Smooth muscle cell (in vitro differentiated cells): ENCODE measurements around the gene ARL16. TPM values are rescaled to one million over a fixed set of nuclear protein-coding genes. Genes with fewer than 3 reads are reported as not detected.

Experiments used
- DNase-seq: peaks from one replicate; lab custom pipeline; 2025; ENCODE audit not compliant: unreplicated experiment; lab: John Stamatoyannopoulos, UW
- H2AFZ ChIP-seq: fragments of 200-600 bp; sonication (generic); 2 replicates; pipeline ENCODE4 v1.6.0; 2016; ENCODE audit warnings: antibody characterized with exemption, low read depth, mild to moderate bottlenecking
- H3F3A ChIP-seq: fragments of 200-600 bp; sonication (generic); 2 replicates; pipeline ENCODE4 v1.6.0; 2017; ENCODE audit warnings: antibody characterized with exemption, low read depth
- H3K27ac ChIP-seq: fragments of 200-600 bp; sonication (generic); 2 replicates; pipeline ENCODE4 v1.5.1; 2016; ENCODE audit warnings: low read depth, mild to moderate bottlenecking
- H3K27me3 ChIP-seq: fragments of 200-600 bp; sonication (generic); 2 replicates; pipeline ENCODE4 v1.6.1; 2016; ENCODE audit warnings: low read depth, mild to moderate bottlenecking
- H3K36me3 ChIP-seq: fragments of 200-600 bp; sonication (generic); 2 replicates; pipeline ENCODE4 v1.5.1; 2016; ENCODE audit warnings: low read depth
- H3K4me1 ChIP-seq: fragments of 200-600 bp; sonication (generic); 2 replicates; pipeline ENCODE4 v1.5.1; 2016; ENCODE audit warnings: low read depth
- H3K4me2 ChIP-seq: fragments of 200-600 bp; sonication (generic); 2 replicates; pipeline ENCODE4 v1.6.0; 2016; ENCODE audit warnings: mild to moderate bottlenecking
- H3K4me3 ChIP-seq: fragments of 200-600 bp; sonication (generic); 2 replicates; pipeline ENCODE4 v1.5.1; 2016; ENCODE audit warnings: mild to moderate bottlenecking
- H3K79me2 ChIP-seq: fragments of 200-600 bp; sonication (generic); 2 replicates; pipeline ENCODE4 v1.6.0; 2016; ENCODE audit warnings: low read depth, mild to moderate bottlenecking
- H3K9ac ChIP-seq: fragments of 200-600 bp; sonication (generic); 2 replicates; pipeline ENCODE4 v1.6.0; 2016; ENCODE audit warnings: low read depth
- H3K9me3 ChIP-seq: fragments of 200-600 bp; sonication (generic); replicated peaks from 2 replicates; pipeline ENCODE4 v1.5.1; 2016; ENCODE audit warnings: low read depth
- H4K20me1 ChIP-seq: fragments of 200-600 bp; sonication (generic); 2 replicates; pipeline ENCODE4 v1.6.0; 2016; ENCODE audit warnings: low read depth
- WGBS: methylation state at CpG from one replicate; pipeline ENCODE4 v1.1.7; 2016; ENCODE audit warnings: low lambda C conversion rate; 5-methylcytosine and 5-hydroxymethylcytosine counted together
- polyA plus RNA-seq: library from polyadenylated mRNA; unstranded; fragments of >200 nt; fragmentation: Nextera tagmentation; extraction: Ambion mirVana; gene quantifications from 2 replicates; pipeline ENCODE4 v1.2.1, GENCODE V29; 2016
- total RNA-seq: library from RNA; depleted of rRNA; stranded (reverse); fragments of >200 nt; gene quantifications from 2 replicates; pipeline ENCODE4 v1.2.3, GENCODE V29; 2014
- TF ChIP-seq, protein P1 (sequence below): fragments of 200-600 bp; sonication (generic); IDR thresholded peaks from 2 replicates; pipeline ENCODE4 v1.5.1; 2017; ENCODE audit warnings: borderline replicate concordance, mild to moderate bottlenecking, antibody characterized with exemption; ENCODE audit not compliant: insufficient read depth, poor library complexity, severe bottlenecking

ARL16 gene, protein sequence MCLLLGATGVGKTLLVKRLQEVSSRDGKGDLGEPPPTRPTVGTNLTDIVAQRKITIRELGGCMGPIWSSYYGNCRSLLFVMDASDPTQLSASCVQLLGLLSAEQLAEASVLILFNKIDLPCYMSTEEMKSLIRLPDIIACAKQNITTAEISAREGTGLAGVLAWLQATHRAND
- total RNA-seq (22.3 and 24.0 TPM in 2 replicates), polyA plus RNA-seq (62.1 and 77.3 TPM in 2 replicates)

DNA sequence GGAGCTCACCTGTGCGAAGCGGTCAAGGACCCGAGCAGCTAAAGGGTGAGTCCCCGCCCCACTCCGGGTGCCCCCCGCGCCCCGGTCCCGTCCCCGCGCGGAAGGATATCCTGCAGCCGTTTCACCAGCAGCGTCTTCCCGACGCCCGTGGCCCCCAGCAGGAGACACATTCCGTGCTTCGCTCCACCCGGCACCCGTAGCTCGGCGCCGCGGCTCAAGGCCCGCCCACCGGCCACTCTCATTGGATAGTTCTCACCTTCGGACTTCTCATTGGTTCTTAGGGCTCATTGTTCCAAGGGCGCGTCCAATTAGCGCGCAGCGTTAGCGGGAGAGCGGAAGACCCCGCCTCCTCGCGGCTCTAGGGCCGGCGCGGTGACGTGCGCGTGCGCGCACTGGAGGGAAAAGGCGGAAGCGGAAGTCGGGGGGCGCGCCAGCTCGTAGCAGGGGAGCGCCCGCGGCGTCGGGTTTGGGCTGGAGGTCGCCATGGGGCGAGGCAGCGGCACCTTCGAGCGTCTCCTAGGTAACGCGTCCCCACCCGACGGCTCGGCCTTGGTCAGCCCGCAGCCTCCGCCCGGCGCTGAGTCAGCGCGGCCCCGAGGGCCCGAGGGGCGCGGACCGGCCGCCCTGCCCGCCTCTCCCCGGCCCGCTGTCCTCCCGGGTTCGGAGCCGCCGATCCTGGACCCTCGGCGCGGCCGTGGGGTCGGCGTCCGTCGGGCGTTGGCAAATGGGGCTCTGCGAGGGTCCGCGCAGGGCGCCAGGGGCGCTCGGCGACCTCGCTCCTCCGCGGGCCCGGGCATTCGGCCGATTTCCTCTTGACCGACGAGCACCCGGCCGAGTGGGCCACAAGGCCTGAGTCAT lies at the start of gene ARL16, which contains the start of gene HGS:
Gene ARL16 (minus strand): TSS at position 214 of the 858 bp plus-strand sequence. CDS start 44 bp downstream, at position 170.
Gene HGS (plus strand): TSS at position 428 of the 858 bp plus-strand sequence. CDS start 56 bp downstream, at position 484.
- TF ChIP-seq, protein P1, sequence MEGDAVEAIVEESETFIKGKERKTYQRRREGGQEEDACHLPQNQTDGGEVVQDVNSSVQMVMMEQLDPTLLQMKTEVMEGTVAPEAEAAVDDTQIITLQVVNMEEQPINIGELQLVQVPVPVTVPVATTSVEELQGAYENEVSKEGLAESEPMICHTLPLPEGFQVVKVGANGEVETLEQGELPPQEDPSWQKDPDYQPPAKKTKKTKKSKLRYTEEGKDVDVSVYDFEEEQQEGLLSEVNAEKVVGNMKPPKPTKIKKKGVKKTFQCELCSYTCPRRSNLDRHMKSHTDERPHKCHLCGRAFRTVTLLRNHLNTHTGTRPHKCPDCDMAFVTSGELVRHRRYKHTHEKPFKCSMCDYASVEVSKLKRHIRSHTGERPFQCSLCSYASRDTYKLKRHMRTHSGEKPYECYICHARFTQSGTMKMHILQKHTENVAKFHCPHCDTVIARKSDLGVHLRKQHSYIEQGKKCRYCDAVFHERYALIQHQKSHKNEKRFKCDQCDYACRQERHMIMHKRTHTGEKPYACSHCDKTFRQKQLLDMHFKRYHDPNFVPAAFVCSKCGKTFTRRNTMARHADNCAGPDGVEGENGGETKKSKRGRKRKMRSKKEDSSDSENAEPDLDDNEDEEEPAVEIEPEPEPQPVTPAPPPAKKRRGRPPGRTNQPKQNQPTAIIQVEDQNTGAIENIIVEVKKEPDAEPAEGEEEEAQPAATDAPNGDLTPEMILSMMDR: no peak
- Histone ChIP-seq H3K27ac (peak within 1 kb of the TSS; percentile 98), H4K20me1 (peaks cover 48% of the 10 kb centered on the region), H3F3A (no peaks in the 10 kb centered on the region), H3K36me3 (no peaks in the 10 kb centered on the region), H3K27me3 (no peaks in the 10 kb centered on the region), H3K9ac (peak within 1 kb of the TSS; percentile 99), H3K4me2 (peak within 1 kb of the TSS; percentile 97), H2AFZ (peak within 1 kb of the TSS; percentile 91), H3K4me1 (peaks cover 18% of the 10 kb centered on the region), H3K4me3 (peak within 1 kb of the TSS; percentile 98), H3K9me3 (no peaks in the 10 kb centered on the region), H3K79me2 (peaks cover 82% of the 10 kb centered on the region)
- DNase-seq: peak; percentile 91
- under 1% methylated on average over 90 of the region's 112 CpGs for WGBS

DNA sequence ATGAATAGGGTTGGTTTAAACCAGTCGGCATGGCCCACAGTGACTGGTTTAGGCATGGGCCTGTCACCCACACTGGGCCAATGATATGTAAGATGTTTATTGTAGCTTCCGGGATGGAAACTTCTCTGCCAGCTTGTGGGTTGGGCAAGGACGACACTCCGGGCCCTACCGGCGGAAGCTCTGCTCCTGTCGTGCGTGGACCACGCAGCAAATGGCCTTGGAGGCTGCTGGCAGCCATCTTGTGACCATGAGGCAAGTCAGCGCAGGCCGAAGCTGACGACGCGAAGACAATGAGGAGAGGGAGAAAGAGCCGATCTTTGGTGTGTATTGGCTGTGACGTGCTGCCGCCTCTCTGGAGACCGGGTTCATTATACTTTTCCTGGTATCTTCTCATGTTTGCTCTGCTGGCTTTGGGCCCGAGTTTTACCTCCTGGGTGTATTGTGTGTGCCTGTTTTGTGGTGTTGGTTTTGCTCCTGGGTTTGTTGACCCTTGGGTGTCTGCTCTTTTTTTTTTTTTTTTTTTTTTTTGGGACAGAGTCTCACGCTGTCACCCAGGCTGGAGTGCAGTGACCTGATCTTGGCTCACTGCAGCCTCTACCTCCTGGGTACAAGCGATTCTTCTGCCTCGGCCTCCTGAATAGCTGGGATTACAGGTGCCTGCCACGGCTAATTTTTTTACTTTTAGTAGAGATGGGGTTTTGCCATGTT lies 43.9 kb upstream of the ARL16 start:
- DNase-seq: no peak

DNA sequence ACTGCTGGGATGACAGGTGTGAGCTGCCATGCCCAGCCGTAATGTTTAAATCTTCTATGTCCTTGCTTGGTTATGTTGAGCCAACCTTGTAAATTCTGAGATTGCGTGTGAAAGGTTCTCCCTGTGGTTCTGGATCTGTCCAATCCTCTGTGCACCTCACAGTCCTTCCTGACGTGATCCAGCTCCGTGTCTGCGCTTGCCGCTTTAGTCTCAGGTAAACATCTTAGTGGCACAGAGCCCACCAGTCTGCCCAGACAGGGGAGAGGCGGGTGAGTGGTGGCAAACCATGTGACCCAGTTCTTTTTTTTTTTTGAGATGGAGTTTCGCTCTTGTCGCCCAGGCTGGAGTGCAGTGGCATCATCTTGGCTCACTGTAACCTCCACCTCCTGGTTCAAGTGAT lies 42.4 kb upstream of the ARL16 start:
- 87% methylated on average over 9 of the region's 9 CpGs for WGBS
- Histone ChIP-seq H3K9me3 (no peaks in the 10 kb centered on the region), H3K4me2 (no peak overlapping the region), H4K20me1 (no peaks in the 10 kb centered on the region), H3K36me3 (no peaks in the 10 kb centered on the region), H3F3A (peaks cover 3% of the 10 kb centered on the region), H3K9ac (no peak overlapping the region), H3K79me2 (no peaks in the 10 kb centered on the region), H3K27ac (no peak overlapping the region), H2AFZ (no peak overlapping the region), H3K27me3 (no peaks in the 10 kb centered on the region), H3K4me1 (no peaks in the 10 kb centered on the region), H3K4me3 (no peak overlapping the region)
- TF ChIP-seq, protein P1: no peak
- no peak for DNase-seq

More for the DNA sequence above, 43.9 kb upstream of the ARL16 start:
- WGBS: 97% methylated on average over 23 of the region's 23 CpGs
- H3K4me2 ChIP-seq: no peak overlapping the region
- H3F3A ChIP-seq: peaks cover 5% of the 10 kb centered on the region
- no peak overlapping the region for H3K27ac ChIP-seq
- no peaks in the 10 kb centered on the region for H4K20me1 ChIP-seq
- no peaks in the 10 kb centered on the region for H3K4me1 ChIP-seq
- H3K9me3 ChIP-seq: no peaks in the 10 kb centered on the region
- no peak overlapping the region for H3K9ac ChIP-seq
- H3K36me3 ChIP-seq: no peaks in the 10 kb centered on the region
- no peak overlapping the region for H3K4me3 ChIP-seq
- H3K79me2 ChIP-seq: no peaks in the 10 kb centered on the region
- H3K27me3 ChIP-seq: no peaks in the 10 kb centered on the region
- H2AFZ ChIP-seq: no peak overlapping the region
- TF ChIP-seq, protein P1: no peak
